ENCODE measurements around the gene PACSIN1. TPM values are rescaled to one million over a fixed set of nuclear protein-coding genes. Genes with fewer than 3 reads are reported as not detected.

PACSIN1 gene
- polyA plus RNA-seq, 1 donor from 2014 or later: 3.1 TPM

DNA sequence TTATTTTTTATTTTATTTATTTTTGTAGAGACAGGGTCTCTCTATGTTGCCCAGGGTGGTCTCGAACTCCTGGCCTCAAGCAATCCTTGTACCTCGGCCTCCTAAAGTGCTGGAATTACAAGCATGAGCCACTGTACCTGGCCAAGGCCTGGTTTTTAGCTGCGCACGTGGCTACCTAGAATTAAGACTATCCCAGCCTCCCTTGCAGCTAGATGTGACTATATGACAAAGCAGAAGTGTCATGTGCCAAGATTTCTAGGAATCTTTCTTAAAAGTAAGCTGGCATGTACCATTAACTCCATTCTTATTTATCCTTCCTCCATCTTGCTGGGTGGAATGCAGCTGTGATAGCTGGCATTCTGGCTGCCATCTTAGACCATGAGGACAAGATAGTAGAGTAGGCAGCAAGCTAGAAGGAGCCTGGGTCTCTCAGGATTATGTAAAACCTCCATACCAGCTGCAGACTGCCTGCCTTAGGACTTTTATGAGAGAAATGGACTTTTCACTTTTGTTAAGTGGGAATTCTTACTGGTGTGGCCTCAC lies 92.4 kb downstream of the PACSIN1 start:
- no peak overlapping the region for H3K4me3 ChIP-seq (ENCODE audit: low read length)
- H2AFZ ChIP-seq (ENCODE audit: low read depth, low read length): no peak overlapping the region
- TF ChIP-seq TAF1 (IDR thresholded peaks at IDR 0.05; ENCODE audit: low read depth) (no peak), SMC3 (conservative IDR thresholded peaks at IDR 0.05; ENCODE audit: poor library complexity) (no peak), REST (IDR thresholded peaks at IDR 0.05; ENCODE audit: borderline replicate concordance) (no peak), POLR2AphosphoS5 (IDR thresholded peaks at IDR 0.05) (no peak), CTCF (IDR thresholded peaks at IDR 0.05; ENCODE audit: poor library complexity, severe bottlenecking) (no peak), RAD21 (conservative IDR thresholded peaks at IDR 0.05) (no peak), EZH2 (IDR thresholded peaks at IDR 0.05; ENCODE audit: borderline replicate concordance, insufficient read depth, low read length, poor library complexity, severe bottlenecking) (no peak), EP300 (conservative IDR thresholded peaks at IDR 0.05; ENCODE audit: poor library complexity, severe bottlenecking) (no peak), MXI1 (conservative IDR thresholded peaks at IDR 0.05; ENCODE audit: poor library complexity, severe bottlenecking) (no peak)
- no peak overlapping the region for H3K27ac ChIP-seq (ENCODE audit: low read length)
- no peaks in the 10 kb centered on the region for H3K36me3 ChIP-seq (ENCODE audit: insufficient read depth, low read length)
- no peak overlapping the region for H3K4me2 ChIP-seq (ENCODE audit: low read length)
- no peaks in the 10 kb centered on the region for H3K27me3 ChIP-seq (ENCODE audit: insufficient read depth, low read depth, low read length)
- no peaks in the 10 kb centered on the region for H3K9me2 ChIP-seq (ENCODE audit: insufficient read depth, low read length)
- no peak overlapping the region for H3K9ac ChIP-seq (ENCODE audit: low read length)
- no peaks in the 10 kb centered on the region for H4K20me1 ChIP-seq (ENCODE audit: insufficient read depth)
- no peaks in the 10 kb centered on the region for H3K79me2 ChIP-seq (replicated peaks; ENCODE audit: insufficient read depth, low read length)
- no peaks in the 10 kb centered on the region for H3K9me3 ChIP-seq (ENCODE audit: low read length)
- H3F3A ChIP-seq (ENCODE audit: insufficient read depth, low read length, poor library complexity, severe bottlenecking): no peaks in the 10 kb centered on the region

- H3K4me3 ChIP-seq (ENCODE audit: low read length): no peak overlapping the region
- H3K9me3 ChIP-seq (ENCODE audit: low read length): no peaks in the 10 kb centered on the region
- no peaks in the 10 kb centered on the region for H3K27me3 ChIP-seq (ENCODE audit: insufficient read depth, low read depth, low read length)
- no peaks in the 10 kb centered on the region for H3K36me3 ChIP-seq (ENCODE audit: insufficient read depth, low read length)
- H3K4me2 ChIP-seq (ENCODE audit: low read length): no peak overlapping the region
- no peaks in the 10 kb centered on the region for H3K9me2 ChIP-seq (ENCODE audit: insufficient read depth, low read length)
- no peaks in the 10 kb centered on the region for H4K20me1 ChIP-seq (ENCODE audit: insufficient read depth)
- H3K27ac ChIP-seq (ENCODE audit: low read length): no peak overlapping the region
- no peak overlapping the region for H2AFZ ChIP-seq (ENCODE audit: low read depth, low read length)
- no peaks in the 10 kb centered on the region for H3F3A ChIP-seq (ENCODE audit: insufficient read depth, low read length, poor library complexity, severe bottlenecking)
- H3K79me2 ChIP-seq (replicated peaks; ENCODE audit: insufficient read depth, low read length): no peaks in the 10 kb centered on the region
- no peak overlapping the region for H3K9ac ChIP-seq (ENCODE audit: low read length)
- no peak for TF ChIP-seq POLR2AphosphoS5 (IDR thresholded peaks at IDR 0.05)
- no peak for TF ChIP-seq EZH2 (IDR thresholded peaks at IDR 0.05; ENCODE audit: borderline replicate concordance, insufficient read depth, low read length, poor library complexity, severe bottlenecking)
- TF ChIP-seq EP300 (conservative IDR thresholded peaks at IDR 0.05; ENCODE audit: poor library complexity, severe bottlenecking): no peak
- no peak for TF ChIP-seq RAD21 (conservative IDR thresholded peaks at IDR 0.05)
- no peak for TF ChIP-seq TAF1 (IDR thresholded peaks at IDR 0.05; ENCODE audit: low read depth)
- no peak for TF ChIP-seq REST (IDR thresholded peaks at IDR 0.05; ENCODE audit: borderline replicate concordance)
- TF ChIP-seq MXI1 (conservative IDR thresholded peaks at IDR 0.05; ENCODE audit: poor library complexity, severe bottlenecking): no peak
- TF ChIP-seq SMC3 (conservative IDR thresholded peaks at IDR 0.05; ENCODE audit: poor library complexity): no peak
- no peak for TF ChIP-seq CTCF (IDR thresholded peaks at IDR 0.05; ENCODE audit: poor library complexity, severe bottlenecking)
Observed at GRCh38 chr6:34559651-34560365, 93.9 kb downstream of the PACSIN1 start.
